ENCODE data around the gene ZNF441.

The ZNF441 gene

DNA sequence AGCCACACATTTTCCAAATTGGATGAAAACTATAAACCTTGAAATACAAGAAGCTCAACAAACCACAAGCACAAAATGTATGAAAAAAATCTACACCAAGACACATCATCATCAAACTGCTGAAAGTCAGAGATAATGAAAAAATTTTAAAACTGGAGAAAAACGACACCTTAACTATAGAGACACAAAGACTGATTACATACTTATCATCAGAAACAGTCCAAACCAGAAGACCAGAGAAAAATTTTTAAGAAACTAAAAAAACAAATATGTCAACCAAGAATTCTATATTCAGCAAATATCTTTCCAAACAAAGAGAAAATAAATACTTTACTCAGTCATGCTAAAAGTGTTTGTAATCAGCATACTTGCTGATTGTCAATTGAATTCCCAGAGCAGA lies 19.5 kb upstream of the ZNF441 start:
- no peak for TF ChIP-seq SIN3A (IDR thresholded peaks at IDR 0.05; ENCODE audit: borderline replicate concordance, insufficient read depth, low read length)
- no peak for TF ChIP-seq POLR2AphosphoS5 (IDR thresholded peaks at IDR 0.05; ENCODE audit: low read depth, low read length)
- TF ChIP-seq TAF1 (IDR thresholded peaks at IDR 0.05; ENCODE audit: borderline replicate concordance, insufficient read depth, low read length): no peak

DNA sequence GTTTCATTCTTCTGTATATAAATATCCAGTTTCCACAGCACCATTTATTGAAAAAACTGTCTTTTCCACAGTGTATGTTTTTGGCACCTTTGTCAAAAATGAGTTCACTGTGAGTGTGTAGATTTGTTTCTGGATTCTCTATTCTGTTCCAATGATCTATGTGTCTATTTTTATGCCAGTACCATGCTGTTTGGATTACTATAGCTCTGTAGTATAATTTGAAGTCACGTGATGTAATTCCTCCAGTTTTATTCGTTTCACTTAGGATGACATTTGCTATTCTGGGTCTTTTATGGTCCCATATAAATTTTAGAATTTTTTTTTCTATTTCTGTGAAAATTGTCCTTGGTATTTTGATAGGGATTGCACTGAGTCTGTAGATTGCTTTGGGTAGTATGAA lies 17.0 kb upstream of the ZNF441 start:
- TF ChIP-seq FOXP2 (optimal IDR thresholded peaks at IDR 0.05; ENCODE audit: borderline replicate concordance, extremely low read depth, extremely low read length, insufficient read depth): no peak
- TF ChIP-seq, protein P1, sequence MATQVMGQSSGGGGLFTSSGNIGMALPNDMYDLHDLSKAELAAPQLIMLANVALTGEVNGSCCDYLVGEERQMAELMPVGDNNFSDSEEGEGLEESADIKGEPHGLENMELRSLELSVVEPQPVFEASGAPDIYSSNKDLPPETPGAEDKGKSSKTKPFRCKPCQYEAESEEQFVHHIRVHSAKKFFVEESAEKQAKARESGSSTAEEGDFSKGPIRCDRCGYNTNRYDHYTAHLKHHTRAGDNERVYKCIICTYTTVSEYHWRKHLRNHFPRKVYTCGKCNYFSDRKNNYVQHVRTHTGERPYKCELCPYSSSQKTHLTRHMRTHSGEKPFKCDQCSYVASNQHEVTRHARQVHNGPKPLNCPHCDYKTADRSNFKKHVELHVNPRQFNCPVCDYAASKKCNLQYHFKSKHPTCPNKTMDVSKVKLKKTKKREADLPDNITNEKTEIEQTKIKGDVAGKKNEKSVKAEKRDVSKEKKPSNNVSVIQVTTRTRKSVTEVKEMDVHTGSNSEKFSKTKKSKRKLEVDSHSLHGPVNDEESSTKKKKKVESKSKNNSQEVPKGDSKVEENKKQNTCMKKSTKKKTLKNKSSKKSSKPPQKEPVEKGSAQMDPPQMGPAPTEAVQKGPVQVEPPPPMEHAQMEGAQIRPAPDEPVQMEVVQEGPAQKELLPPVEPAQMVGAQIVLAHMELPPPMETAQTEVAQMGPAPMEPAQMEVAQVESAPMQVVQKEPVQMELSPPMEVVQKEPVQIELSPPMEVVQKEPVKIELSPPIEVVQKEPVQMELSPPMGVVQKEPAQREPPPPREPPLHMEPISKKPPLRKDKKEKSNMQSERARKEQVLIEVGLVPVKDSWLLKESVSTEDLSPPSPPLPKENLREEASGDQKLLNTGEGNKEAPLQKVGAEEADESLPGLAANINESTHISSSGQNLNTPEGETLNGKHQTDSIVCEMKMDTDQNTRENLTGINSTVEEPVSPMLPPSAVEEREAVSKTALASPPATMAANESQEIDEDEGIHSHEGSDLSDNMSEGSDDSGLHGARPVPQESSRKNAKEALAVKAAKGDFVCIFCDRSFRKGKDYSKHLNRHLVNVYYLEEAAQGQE (IDR thresholded peaks at IDR 0.05; ENCODE audit: insufficient read depth in 1 of 2, low read depth in 2 of 2, low read length in 2 of 2): no peak
- TF ChIP-seq SIN3A (IDR thresholded peaks at IDR 0.05; ENCODE audit: borderline replicate concordance, insufficient read depth, low read length): no peak

DNA sequence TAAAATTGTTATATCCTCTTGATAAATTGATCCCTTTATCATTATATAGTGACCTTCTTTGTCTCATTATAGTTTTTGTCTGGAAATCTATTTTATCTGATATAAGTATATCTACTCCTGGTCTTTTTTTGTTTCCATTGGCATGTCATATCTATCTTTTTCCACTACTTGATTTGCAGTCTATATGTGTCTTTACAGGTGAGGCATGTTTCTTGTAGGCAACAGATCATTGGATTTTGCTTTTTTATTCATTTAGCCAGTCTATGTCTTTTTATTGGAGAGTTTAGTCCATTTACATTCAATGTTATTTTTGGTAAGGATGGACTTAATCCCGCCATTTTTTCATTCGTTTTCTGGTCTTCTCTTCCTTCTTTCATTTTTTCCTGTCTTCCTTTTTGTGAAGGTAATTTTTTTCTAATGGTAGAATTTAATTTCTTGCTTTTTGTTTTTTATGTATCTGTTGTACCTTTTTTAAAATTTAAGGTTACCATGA lies 14.5 kb upstream of the ZNF441 start:
- TF ChIP-seq FOXP2 (optimal IDR thresholded peaks at IDR 0.05; ENCODE audit: borderline replicate concordance, extremely low read depth, extremely low read length, insufficient read depth): no peak
- no peak for TF ChIP-seq SIN3A (IDR thresholded peaks at IDR 0.05; ENCODE audit: borderline replicate concordance, insufficient read depth, low read length)
- TF ChIP-seq POLR2AphosphoS5 (IDR thresholded peaks at IDR 0.05; ENCODE audit: low read depth, low read length): no peak
- no peak for TF ChIP-seq TAF1 (IDR thresholded peaks at IDR 0.05; ENCODE audit: borderline replicate concordance, insufficient read depth, low read length)
- TF ChIP-seq, protein P1 (IDR thresholded peaks at IDR 0.05; ENCODE audit: insufficient read depth in 1 of 2, low read depth in 2 of 2, low read length in 2 of 2): no peak

DNA sequence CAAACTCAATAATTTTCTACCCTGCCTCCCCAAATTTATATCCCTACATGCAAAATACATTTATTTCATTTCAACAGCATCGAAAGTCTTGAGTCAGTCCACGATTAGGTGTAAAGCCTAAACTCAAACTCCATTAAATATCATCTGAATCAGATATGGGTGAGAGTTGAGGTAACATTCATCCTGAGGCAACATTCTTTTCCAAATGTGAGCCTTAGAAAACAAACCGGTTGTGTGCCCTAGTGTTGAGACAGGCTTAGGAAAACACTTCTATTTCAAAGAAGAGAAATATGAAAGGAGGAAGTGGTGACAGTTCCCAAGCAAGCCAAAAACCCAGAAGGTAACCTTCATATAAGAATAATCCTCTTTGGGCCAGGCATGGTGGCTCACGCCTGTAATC lies 12.1 kb upstream of the ZNF441 start:
- TF ChIP-seq, protein P1 (IDR thresholded peaks at IDR 0.05; ENCODE audit: insufficient read depth in 1 of 2, low read depth in 2 of 2, low read length in 2 of 2): no peak
- no peak for TF ChIP-seq POLR2AphosphoS5 (IDR thresholded peaks at IDR 0.05; ENCODE audit: low read depth, low read length)
- TF ChIP-seq TAF1 (IDR thresholded peaks at IDR 0.05; ENCODE audit: borderline replicate concordance, insufficient read depth, low read length): no peak
- TF ChIP-seq SIN3A (IDR thresholded peaks at IDR 0.05; ENCODE audit: borderline replicate concordance, insufficient read depth, low read length): no peak
- TF ChIP-seq FOXP2 (optimal IDR thresholded peaks at IDR 0.05; ENCODE audit: borderline replicate concordance, extremely low read depth, extremely low read length, insufficient read depth): no peak

DNA sequence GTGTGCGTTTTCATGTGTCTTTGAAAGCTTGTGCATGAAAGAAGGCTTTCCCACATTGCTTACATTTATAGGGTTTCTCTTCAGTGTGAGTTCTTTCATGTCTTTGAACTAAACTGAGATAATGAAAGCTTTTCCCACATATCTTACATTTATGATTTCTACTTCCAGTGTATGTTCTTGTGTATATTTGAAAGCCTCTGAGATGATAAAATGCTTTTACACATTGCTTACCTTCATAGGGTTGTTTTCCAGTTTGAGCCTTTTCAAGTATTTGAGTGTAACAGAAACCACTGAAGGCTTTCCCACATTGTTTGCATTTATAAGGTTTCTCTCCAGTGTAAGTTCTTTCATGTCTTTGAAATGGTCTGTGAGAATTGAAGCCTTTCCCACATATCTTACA lies 9.8 kb upstream of the ZNF441 start:
- TF ChIP-seq TAF1 (IDR thresholded peaks at IDR 0.05; ENCODE audit: borderline replicate concordance, insufficient read depth, low read length) (no peak), FOXP2 (optimal IDR thresholded peaks at IDR 0.05; ENCODE audit: borderline replicate concordance, extremely low read depth, extremely low read length, insufficient read depth) (no peak), SIN3A (IDR thresholded peaks at IDR 0.05; ENCODE audit: borderline replicate concordance, insufficient read depth, low read length) (no peak), POLR2AphosphoS5 (IDR thresholded peaks at IDR 0.05; ENCODE audit: low read depth, low read length) (no peak)
- TF ChIP-seq, protein P1 (IDR thresholded peaks at IDR 0.05; ENCODE audit: insufficient read depth in 1 of 2, low read depth in 2 of 2, low read length in 2 of 2): no peak
